ENCODE results near the gene WDR6. TPM values are rescaled to one million over a fixed set of nuclear protein-coding genes. Genes with fewer than 3 reads are reported as not detected.

The WDR6 gene
- total and polyA plus RNA-seq, 9 of the 15 experiments (the other 6 are each of a cell fraction or from before 2014, with no cell fraction given) = 8.9 to 90.6 (median 44.7) TPM

DNA sequence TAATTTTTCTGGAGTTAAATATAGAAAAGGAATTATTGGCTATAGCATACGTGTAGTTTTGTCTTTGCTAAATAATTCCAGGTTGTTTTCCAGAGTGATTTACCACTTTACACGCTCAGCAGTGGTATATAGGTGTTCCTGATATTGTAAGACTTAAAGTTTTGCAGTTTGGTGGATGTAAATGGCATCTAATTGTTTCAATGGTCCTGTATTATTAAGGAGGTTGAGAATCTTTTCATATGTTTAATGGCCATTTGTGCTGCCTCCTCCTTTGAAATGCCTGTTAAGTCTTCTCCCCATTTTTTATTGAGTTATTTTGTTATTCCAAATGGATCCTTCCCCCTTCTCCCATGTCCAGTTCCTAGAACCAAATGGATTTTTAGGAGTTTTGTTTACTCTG lies 43.6 kb upstream of the WDR6 start:
- no peaks in the 10 kb centered on the region for H3K9me1 ChIP-seq (ENCODE audit: control insufficient read depth, insufficient read depth, low read length)
- H3K9ac ChIP-seq (ENCODE audit: insufficient read depth in 1 of 2, low read depth in 2 of 2, low read length in 2 of 2) = no peak overlapping the region
- H3K79me2 ChIP-seq (ENCODE audit: control insufficient read depth, insufficient read depth, low read length) = peaks cover 6% of the 10 kb centered on the region; the same call in 2 of the 3 replicates
- peaks cover 67% of the 10 kb centered on the region for H3K36me3 ChIP-seq (ENCODE audit: control insufficient read depth, insufficient read depth, low read length)
- POLR2A ChIA-PET = no interaction called here
- no peak for DNase-seq (ENCODE audit: extremely low read depth in 1 of 4, low spot score in 3 of 4)
- WGBS (ENCODE audit: insufficient coverage, low coverage, missing lambda C conversion rate) = 87% methylated on average over 2 of the region's 2 CpGs
- no peak overlapping the region for H3K4me3 ChIP-seq
- peaks cover 5% of the 10 kb centered on the region; the same call in 1 of the 2 replicates for H4K20me1 ChIP-seq (replicated peaks; ENCODE audit: control insufficient read depth, insufficient read depth, low read length)
- H3K27ac ChIP-seq (ENCODE audit: extremely low read depth, low read depth, low read length) = no peak overlapping the region
- intact Hi-C loops (cut with micrococcal nuclease) = no loop called here
- ATAC-seq = no peak
- in situ Hi-C loops (cut with MboI) = no loop called here
- no TSS peak for BruUV-seq (replicated peaks)
- CTCF ChIA-PET (ENCODE audit: low intra/inter-chr PET ratio) = no interaction called here
- H3K4me1 ChIP-seq (replicated peaks in 1 of 2; ENCODE audit: control insufficient read depth in 2 of 2, insufficient read depth in 2 of 2, low read length in 2 of 2) = no peaks in the 10 kb centered on the region
- no peaks in the 10 kb centered on the region for H3K27me3 ChIP-seq (ENCODE audit: control insufficient read depth in 2 of 2, insufficient read depth in 2 of 2, low read length in 2 of 2)
- H3K9me3 ChIP-seq (replicated peaks; ENCODE audit: control insufficient read depth, insufficient read depth, low read depth, low read length) = no peaks in the 10 kb centered on the region
- FAIRE-seq = no peak
- H3K4me2 ChIP-seq (ENCODE audit: insufficient read depth, low read length) = no peak overlapping the region
- no peak overlapping the region for H2AFZ ChIP-seq (ENCODE audit: low read depth, low read length)
- no peak for TF ChIP-seq POLR2B (IDR thresholded peaks at IDR 0.05; ENCODE audit: low read depth, partially characterized antibody)
- TF ChIP-seq CBFA2T2 (conservative IDR thresholded peaks at IDR 0.05) = no peak
- TF ChIP-seq SLC30A9 (CRISPR knock-in tag; IDR thresholded peaks at IDR 0.05) = no peak
- no peak for TF ChIP-seq NCOA4 (IDR thresholded peaks at IDR 0.05; ENCODE audit: partially characterized antibody)
- TF ChIP-seq, protein P1, sequence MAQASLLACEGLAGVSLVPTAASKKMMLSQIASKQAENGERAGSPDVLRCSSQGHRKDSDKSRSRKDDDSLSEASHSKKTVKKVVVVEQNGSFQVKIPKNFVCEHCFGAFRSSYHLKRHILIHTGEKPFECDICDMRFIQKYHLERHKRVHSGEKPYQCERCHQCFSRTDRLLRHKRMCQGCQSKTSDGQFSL (CRISPR knock-in tag; IDR thresholded peaks at IDR 0.05) = no peak
- TF ChIP-seq, protein P1 (tag; IDR thresholded peaks at IDR 0.05) = no peak
- TF ChIP-seq, protein P2, sequence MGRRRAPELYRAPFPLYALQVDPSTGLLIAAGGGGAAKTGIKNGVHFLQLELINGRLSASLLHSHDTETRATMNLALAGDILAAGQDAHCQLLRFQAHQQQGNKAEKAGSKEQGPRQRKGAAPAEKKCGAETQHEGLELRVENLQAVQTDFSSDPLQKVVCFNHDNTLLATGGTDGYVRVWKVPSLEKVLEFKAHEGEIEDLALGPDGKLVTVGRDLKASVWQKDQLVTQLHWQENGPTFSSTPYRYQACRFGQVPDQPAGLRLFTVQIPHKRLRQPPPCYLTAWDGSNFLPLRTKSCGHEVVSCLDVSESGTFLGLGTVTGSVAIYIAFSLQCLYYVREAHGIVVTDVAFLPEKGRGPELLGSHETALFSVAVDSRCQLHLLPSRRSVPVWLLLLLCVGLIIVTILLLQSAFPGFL (CRISPR knock-in tag; IDR thresholded peaks at IDR 0.05) = no peak
- TF ChIP-seq NCOA2 (IDR thresholded peaks at IDR 0.05; ENCODE audit: partially characterized antibody in 2 of 2) = no peak
- TF ChIP-seq NBN (IDR thresholded peaks at IDR 0.05; ENCODE audit: low read depth) = no peak
- TF ChIP-seq SAFB (IDR thresholded peaks at IDR 0.05; ENCODE audit: borderline replicate concordance, low read depth, low read length) = no peak
- TF ChIP-seq CTBP1 (IDR thresholded peaks at IDR 0.05; ENCODE audit: borderline replicate concordance) = no peak
- TF ChIP-seq HNRNPL (IDR thresholded peaks at IDR 0.05; ENCODE audit: low read depth, low read length) = no peak
- no peak for TF ChIP-seq TBL1XR1 (IDR thresholded peaks at IDR 0.05; ENCODE audit: low read length in 2 of 2)
- TF ChIP-seq C11orf30 (IDR thresholded peaks at IDR 0.05; ENCODE audit: low read depth) = no peak
